GM19099 (cell line): ENCODE results near the gene PRR30.

Experiments used
- POLR2A ChIP-seq: IDR thresholded peaks from 3 replicates; pipeline ENCODE4 v1.6.1; 2011; ENCODE audit warnings: low read depth; ENCODE audit not compliant: insufficient read length; ENCODE audit errors: extremely low read depth

Gene PRR30

GRCh38 chr2:27139310-27139709 is at the start of gene PRR30:
PRR30 (minus strand) TSS chr2:27139410; CDS start chr2:27138329, 1,081 bp downstream.
- no peak for TF ChIP-seq POLR2A

- TF ChIP-seq POLR2A: no peak
These were observed 47.6 kb upstream of the PRR30 start for GRCh38 chr2:27186613-27187345.

- TF ChIP-seq POLR2A: no peak
These were observed 46.3 kb upstream of the PRR30 start for GRCh38 chr2:27185331-27186026.

GRCh38 chr2:27184115-27184514 is 44.9 kb upstream of the PRR30 start:
- TF ChIP-seq POLR2A: no peak

- no peak for TF ChIP-seq POLR2A
These were observed 43.1 kb upstream of the PRR30 start for GRCh38 chr2:27182346-27182745.

- TF ChIP-seq POLR2A: no peak
These were observed 40.3 kb upstream of the PRR30 start for GRCh38 chr2:27179344-27180000.

GRCh38 chr2:27178469-27178868 is 39.3 kb upstream of the PRR30 start:
- no peak for TF ChIP-seq POLR2A

GRCh38 chr2:27177441-27178351 is 38.5 kb upstream of the PRR30 start:
- no peak for TF ChIP-seq POLR2A

- no peak for TF ChIP-seq POLR2A
These were observed 36.1 kb upstream of the PRR30 start for GRCh38 chr2:27175330-27175729.

- TF ChIP-seq POLR2A: no peak
These were observed 35.4 kb upstream of the PRR30 start for GRCh38 chr2:27174638-27175037.

GRCh38 chr2:27171351-27171848 is 32.2 kb upstream of the PRR30 start:
- no peak for TF ChIP-seq POLR2A

GRCh38 chr2:27170581-27171337 is 31.5 kb upstream of the PRR30 start:
- no peak for TF ChIP-seq POLR2A

GRCh38 chr2:27164960-27165763 is 26.0 kb upstream of the PRR30 start:
- TF ChIP-seq POLR2A: no peak
